GM11168 (cell line): ENCODE results near the gene ZNF516.
"Not testable (repeated sequence)": the region's sequence is repeated elsewhere in the genome, so short reads cannot be mapped to it uniquely, and the experiment has no call there.

ENCODE experiments used
- in situ Hi-C: fragments of 300-500 bp; cut with MboI; formaldehyde crosslinking; loops from one replicate; pipeline ENCODE4 v1.12.0; 2022; ENCODE audit warnings: low sequenced_read_pairs; ENCODE audit not compliant: unreplicated experiment

The ZNF516 gene

GRCh38 chr18:76495006-76495370, at the start of gene ZNF516:
ZNF516 (minus strand) TSS chr18:76495242; CDS start chr18:76443054, 52,188 bp downstream.
- in situ Hi-C loops: no loop called here

- in situ Hi-C loops: no loop called here
Observed at GRCh38 chr18:76538846-76539245, 43.8 kb upstream of the ZNF516 start.

- in situ Hi-C loops: no loop called here
Observed at GRCh38 chr18:76537621-76538020, 42.6 kb upstream of the ZNF516 start.

- in situ Hi-C loops: not testable (repeated sequence)
Observed at GRCh38 chr18:76536593-76536992, 41.6 kb upstream of the ZNF516 start.

GRCh38 chr18:76532875-76533274, 37.8 kb upstream of the ZNF516 start:
- in situ Hi-C loops: no loop called here

- in situ Hi-C loops: no loop called here
Observed at GRCh38 chr18:76530846-76531245, 35.8 kb upstream of the ZNF516 start.

- in situ Hi-C loops: no loop called here
Observed at GRCh38 chr18:76530391-76530790, 35.3 kb upstream of the ZNF516 start.

- in situ Hi-C loops: no loop called here
Observed at GRCh38 chr18:76529433-76529811, 34.4 kb upstream of the ZNF516 start.

GRCh38 chr18:76528477-76529432, 33.7 kb upstream of the ZNF516 start:
- in situ Hi-C loops: no loop called here

GRCh38 chr18:76525911-76526310, 30.9 kb upstream of the ZNF516 start:
- in situ Hi-C loops: no loop called here

GRCh38 chr18:76524900-76525698, 30.1 kb upstream of the ZNF516 start:
- in situ Hi-C loops: no loop called here

GRCh38 chr18:76524477-76524876, 29.4 kb upstream of the ZNF516 start:
- in situ Hi-C loops: no loop called here

- in situ Hi-C loops: no loop called here
Observed at GRCh38 chr18:76522551-76522950, 27.5 kb upstream of the ZNF516 start.

- in situ Hi-C loops: no loop called here
Observed at GRCh38 chr18:76522122-76522503, 27.1 kb upstream of the ZNF516 start.

- in situ Hi-C loops: no loop called here
Observed at GRCh38 chr18:76521417-76522121, 26.5 kb upstream of the ZNF516 start.

GRCh38 chr18:76518860-76519538, 24.0 kb upstream of the ZNF516 start:
- in situ Hi-C loops: loop anchor here (10.0 kb wide), 1 partner anchor 186 kb away; no protein-coding TSS in a partner anchor

GRCh38 chr18:76518123-76518859, 23.2 kb upstream of the ZNF516 start:
- in situ Hi-C loops: loop anchor here (10.0 kb wide), 1 partner anchor 187 kb away; no protein-coding TSS in a partner anchor

- in situ Hi-C loops: loop anchor here (10.0 kb wide), 1 partner anchor 189 kb away; no protein-coding TSS in a partner anchor
Observed at GRCh38 chr18:76515576-76515975, 20.5 kb upstream of the ZNF516 start.

- in situ Hi-C loops: loop anchor here (10.0 kb wide), 1 partner anchor 190 kb away; no protein-coding TSS in a partner anchor
Observed at GRCh38 chr18:76514573-76514972, 19.5 kb upstream of the ZNF516 start.
